WTC11 (cell line): ENCODE measurements around the gene PLIN5. TPM values are rescaled to one million over a fixed set of nuclear protein-coding genes. Genes with fewer than 3 reads are reported as not detected.

Experiments
- ATAC-seq: fragments of 200-7000 bp; cut with Tn5 transposase; 2 replicates; pipeline ENCODE4 v1.10.0; 2021; ENCODE audit warnings: mild to moderate bottlenecking, moderate library complexity
- CTCF ChIA-PET: fragments of 300-600 bp; sonication (Branson Sonifier 250); formaldehyde crosslinking; loops from one replicate; lab custom pipeline; 2021; ENCODE audit warnings: antibody characterized with exemption; lab: Charles Lee
- POLR2A ChIA-PET: fragments of 350-600 bp; sonication (Branson Sonifier 250); formaldehyde crosslinking; loops from one replicate; lab custom pipeline; 2021; ENCODE audit warnings: antibody characterized with exemption; lab: Charles Lee
- DNase-seq: peaks from one replicate; pipeline ENCODE4 v3.0.0; 2021; ENCODE audit warnings: low spot score
- H3K27ac Mint-ChIP-seq: 2 replicates; pipeline ENCODE4 v1.8.0; 2021; ENCODE audit warnings: mixed read lengths
- H3K27me3 Mint-ChIP-seq: 2 replicates; pipeline ENCODE4 v1.8.0; 2021; ENCODE audit warnings: low read depth, mild to moderate bottlenecking, moderate library complexity, mixed read lengths
- H3K36me3 Mint-ChIP-seq: 2 replicates; pipeline ENCODE4 v1.8.0; 2021; ENCODE audit warnings: mixed read lengths
- H3K4me1 Mint-ChIP-seq: 2 replicates; pipeline ENCODE4 v1.8.0; 2022; ENCODE audit warnings: mixed read lengths
- H3K4me3 Mint-ChIP-seq: 2 replicates; pipeline ENCODE4 v1.8.0; 2021; ENCODE audit warnings: mild to moderate bottlenecking, moderate library complexity, mixed read lengths
- H3K9me3 Mint-ChIP-seq: 2 replicates; pipeline ENCODE4 v1.8.0; 2021; ENCODE audit warnings: mixed read lengths
- EMX1 ChIP-seq: fragments of 250-450 bp; sonication (Bioruptor Pico); IDR thresholded peaks from 2 replicates; pipeline ENCODE4 v1.8.0; 2021; ENCODE audit warnings: mild to moderate bottlenecking
- ETV6 ChIP-seq: sonication (generic); formaldehyde crosslinking; IDR thresholded peaks from 2 replicates; pipeline ENCODE4 v1.8.1; 2022; ENCODE audit warnings: mild to moderate bottlenecking, missing genetic modification reagents
- FOXK1 ChIP-seq: sonication (generic); formaldehyde crosslinking; IDR thresholded peaks from 2 replicates; pipeline ENCODE4 v1.8.0; 2022; ENCODE audit warnings: mild to moderate bottlenecking, moderate library complexity, missing genetic modification reagents
- GTF2I ChIP-seq: fragments of 250-450 bp; sonication (Bioruptor Pico); conservative IDR thresholded peaks from 2 replicates; pipeline ENCODE4 v1.4.0; 2021; ENCODE audit warnings: mild to moderate bottlenecking
- IRF2 ChIP-seq: sonication (generic); formaldehyde crosslinking; IDR thresholded peaks from 2 replicates; pipeline ENCODE4 v1.8.0; 2022; ENCODE audit warnings: low read depth, missing genetic modification reagents, borderline replicate concordance
- JUN ChIP-seq: sonication (generic); formaldehyde crosslinking; IDR thresholded peaks from 2 replicates; pipeline ENCODE4 v1.8.0; 2023; ENCODE audit warnings: mild to moderate bottlenecking, missing genetic modification reagents
- MXD4 ChIP-seq: fragments of 250-450 bp; sonication (Bioruptor Pico); IDR thresholded peaks from 2 replicates; pipeline ENCODE4 v1.8.0; 2021; ENCODE audit warnings: mild to moderate bottlenecking, moderate library complexity, borderline replicate concordance
- PREB ChIP-seq: sonication (generic); formaldehyde crosslinking; IDR thresholded peaks from 2 replicates; pipeline ENCODE4 v1.8.1; 2022; ENCODE audit warnings: mild to moderate bottlenecking, missing genetic modification reagents, moderate library complexity, borderline replicate concordance
- SMAD3 ChIP-seq: sonication (generic); formaldehyde crosslinking; IDR thresholded peaks from 2 replicates; pipeline ENCODE4 v1.8.0; 2022; ENCODE audit warnings: missing genetic modification reagents, mild to moderate bottlenecking, borderline replicate concordance
- SP1 ChIP-seq: sonication (generic); formaldehyde crosslinking; conservative IDR thresholded peaks from 2 replicates; pipeline ENCODE4 v1.8.1; 2022; ENCODE audit warnings: missing genetic modification reagents
- STAT6 ChIP-seq: sonication (generic); formaldehyde crosslinking; conservative IDR thresholded peaks from 2 replicates; pipeline ENCODE4 v1.8.1; 2023; ENCODE audit warnings: mild to moderate bottlenecking, low read depth, missing genetic modification reagents, moderate library complexity
- TEAD1 ChIP-seq: sonication (generic); formaldehyde crosslinking; IDR thresholded peaks from 2 replicates; pipeline ENCODE4 v1.8.0; 2022; ENCODE audit warnings: mild to moderate bottlenecking, missing genetic modification reagents
- TEAD4 ChIP-seq: sonication (generic); formaldehyde crosslinking; IDR thresholded peaks from 2 replicates; pipeline ENCODE4 v1.8.0; 2022; ENCODE audit warnings: mild to moderate bottlenecking, missing genetic modification reagents
- USF1 ChIP-seq: sonication (generic); formaldehyde crosslinking; IDR thresholded peaks from 2 replicates; pipeline ENCODE4 v1.8.0; 2022; ENCODE audit warnings: mild to moderate bottlenecking, missing genetic modification reagents
- ZNF219 ChIP-seq: sonication (generic); formaldehyde crosslinking; IDR thresholded peaks from 2 replicates; pipeline ENCODE4 v1.8.0; 2023; ENCODE audit warnings: missing genetic modification reagents, mild to moderate bottlenecking, borderline replicate concordance
- ZNF416 ChIP-seq: fragments of 250-450 bp; sonication (Bioruptor Pico); IDR thresholded peaks from 2 replicates; pipeline ENCODE4 v1.9.0; 2021; ENCODE audit warnings: mild to moderate bottlenecking, inconsistent platforms
- ZNF423 ChIP-seq: fragments of 250-450 bp; sonication (Bioruptor Pico); IDR thresholded peaks from 2 replicates; pipeline ENCODE4 v2.1.2; 2022; ENCODE audit warnings: mild to moderate bottlenecking, moderate library complexity
- total RNA-seq: library from RNA; stranded (reverse); gene quantifications from 3 replicates; pipeline ENCODE4 v1.2.3, GENCODE V29; 2021
- TF ChIP-seq, protein P1 (sequence below): fragments of 250-450 bp; sonication (Bioruptor Pico); conservative IDR thresholded peaks from 2 replicates; pipeline ENCODE4 v1.9.0; 2021; ENCODE audit warnings: mild to moderate bottlenecking
- TF ChIP-seq, protein P2 (sequence below): sonication (generic); formaldehyde crosslinking; IDR thresholded peaks from 2 replicates; pipeline ENCODE4 v1.8.0; 2023; ENCODE audit warnings: missing genetic modification reagents, mild to moderate bottlenecking, borderline replicate concordance
- TF ChIP-seq, protein P3 (sequence below): sonication (generic); formaldehyde crosslinking; IDR thresholded peaks from 2 replicates; pipeline ENCODE4 v1.8.0; 2023; ENCODE audit warnings: mild to moderate bottlenecking, missing genetic modification reagents

Gene PLIN5
- total RNA-seq, 1 experiment from 2014 or later = 3.9 TPM

GRCh38 chr19:4473011-4473762 is 61.8 kb downstream of the PLIN5 start:
- Mint-ChIP-seq H3K4me1 (peaks cover 10% of the 10 kb centered on the region), H3K36me3 (peaks cover 18% of the 10 kb centered on the region), H3K27ac (peak overlapping the region; percentile 95; the same call in 1 of the 2 replicates), H3K4me3 (peak overlapping the region; percentile 85), H3K9me3 (no peaks in the 10 kb centered on the region; the same call in 1 of the 2 replicates), H3K27me3 (no peaks in the 10 kb centered on the region)
- ATAC-seq (no peak), DNase-seq (no peak)
- TF ChIP-seq GTF2I = no peak
- no peak for TF ChIP-seq ETV6
- TF ChIP-seq TEAD4 (CRISPR knock-in tag) = no peak
- TF ChIP-seq EMX1 (CRISPR knock-in tag) = no peak
- TF ChIP-seq SP1 (CRISPR knock-in tag) = no peak
- TF ChIP-seq, protein P1, sequence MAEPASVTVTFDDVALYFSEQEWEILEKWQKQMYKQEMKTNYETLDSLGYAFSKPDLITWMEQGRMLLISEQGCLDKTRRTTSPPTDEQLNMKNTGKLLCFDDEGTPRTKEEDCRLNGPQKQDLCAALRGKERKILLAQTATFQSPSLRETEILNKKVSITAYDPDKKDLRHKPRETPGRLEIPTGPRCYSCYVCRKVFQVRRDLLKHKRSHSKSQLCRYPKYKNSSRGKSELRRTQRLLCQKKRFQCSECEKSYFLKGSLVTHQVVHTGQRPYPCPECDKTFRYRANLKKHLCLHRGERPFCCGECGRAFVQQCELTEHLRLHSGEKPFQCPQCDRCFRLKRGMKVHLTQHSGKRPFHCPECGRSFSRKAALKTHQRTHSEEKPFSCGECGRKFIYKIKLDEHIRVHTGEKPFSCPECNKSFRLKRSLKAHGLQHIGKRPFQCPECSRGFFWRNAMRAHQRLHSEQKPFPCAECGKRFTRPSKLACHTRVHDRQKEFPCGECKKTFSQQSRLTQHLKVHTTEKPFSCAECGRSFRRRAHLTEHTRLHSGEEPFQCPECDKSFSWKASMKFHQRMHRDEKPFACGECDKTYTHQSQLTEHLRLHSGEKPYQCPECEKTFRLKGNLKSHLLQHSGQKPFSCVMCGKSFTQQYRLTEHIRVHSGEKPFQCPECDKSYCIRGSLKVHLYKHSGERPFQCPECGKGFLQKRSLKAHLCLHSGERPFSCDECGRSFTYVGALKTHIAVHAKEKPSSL (CRISPR knock-in tag) = no peak
- TF ChIP-seq MXD4 (CRISPR knock-in tag) = no peak
- TF ChIP-seq IRF2 (CRISPR knock-in tag) = no peak
- no peak for TF ChIP-seq STAT6
- TF ChIP-seq PREB (CRISPR knock-in tag) = no peak
- no peak for TF ChIP-seq SMAD3
- TF ChIP-seq ZNF219 (CRISPR knock-in tag) = no peak
- TF ChIP-seq ZNF423 (CRISPR knock-in tag) = no peak
- TF ChIP-seq, protein P2, sequence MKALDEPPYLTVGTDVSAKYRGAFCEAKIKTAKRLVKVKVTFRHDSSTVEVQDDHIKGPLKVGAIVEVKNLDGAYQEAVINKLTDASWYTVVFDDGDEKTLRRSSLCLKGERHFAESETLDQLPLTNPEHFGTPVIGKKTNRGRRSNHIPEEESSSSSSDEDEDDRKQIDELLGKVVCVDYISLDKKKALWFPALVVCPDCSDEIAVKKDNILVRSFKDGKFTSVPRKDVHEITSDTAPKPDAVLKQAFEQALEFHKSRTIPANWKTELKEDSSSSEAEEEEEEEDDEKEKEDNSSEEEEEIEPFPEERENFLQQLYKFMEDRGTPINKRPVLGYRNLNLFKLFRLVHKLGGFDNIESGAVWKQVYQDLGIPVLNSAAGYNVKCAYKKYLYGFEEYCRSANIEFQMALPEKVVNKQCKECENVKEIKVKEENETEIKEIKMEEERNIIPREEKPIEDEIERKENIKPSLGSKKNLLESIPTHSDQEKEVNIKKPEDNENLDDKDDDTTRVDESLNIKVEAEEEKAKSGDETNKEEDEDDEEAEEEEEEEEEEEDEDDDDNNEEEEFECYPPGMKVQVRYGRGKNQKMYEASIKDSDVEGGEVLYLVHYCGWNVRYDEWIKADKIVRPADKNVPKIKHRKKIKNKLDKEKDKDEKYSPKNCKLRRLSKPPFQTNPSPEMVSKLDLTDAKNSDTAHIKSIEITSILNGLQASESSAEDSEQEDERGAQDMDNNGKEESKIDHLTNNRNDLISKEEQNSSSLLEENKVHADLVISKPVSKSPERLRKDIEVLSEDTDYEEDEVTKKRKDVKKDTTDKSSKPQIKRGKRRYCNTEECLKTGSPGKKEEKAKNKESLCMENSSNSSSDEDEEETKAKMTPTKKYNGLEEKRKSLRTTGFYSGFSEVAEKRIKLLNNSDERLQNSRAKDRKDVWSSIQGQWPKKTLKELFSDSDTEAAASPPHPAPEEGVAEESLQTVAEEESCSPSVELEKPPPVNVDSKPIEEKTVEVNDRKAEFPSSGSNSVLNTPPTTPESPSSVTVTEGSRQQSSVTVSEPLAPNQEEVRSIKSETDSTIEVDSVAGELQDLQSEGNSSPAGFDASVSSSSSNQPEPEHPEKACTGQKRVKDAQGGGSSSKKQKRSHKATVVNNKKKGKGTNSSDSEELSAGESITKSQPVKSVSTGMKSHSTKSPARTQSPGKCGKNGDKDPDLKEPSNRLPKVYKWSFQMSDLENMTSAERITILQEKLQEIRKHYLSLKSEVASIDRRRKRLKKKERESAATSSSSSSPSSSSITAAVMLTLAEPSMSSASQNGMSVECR (CRISPR knock-in tag) = no peak
- no peak for TF ChIP-seq ZNF416
- TF ChIP-seq, protein P3, sequence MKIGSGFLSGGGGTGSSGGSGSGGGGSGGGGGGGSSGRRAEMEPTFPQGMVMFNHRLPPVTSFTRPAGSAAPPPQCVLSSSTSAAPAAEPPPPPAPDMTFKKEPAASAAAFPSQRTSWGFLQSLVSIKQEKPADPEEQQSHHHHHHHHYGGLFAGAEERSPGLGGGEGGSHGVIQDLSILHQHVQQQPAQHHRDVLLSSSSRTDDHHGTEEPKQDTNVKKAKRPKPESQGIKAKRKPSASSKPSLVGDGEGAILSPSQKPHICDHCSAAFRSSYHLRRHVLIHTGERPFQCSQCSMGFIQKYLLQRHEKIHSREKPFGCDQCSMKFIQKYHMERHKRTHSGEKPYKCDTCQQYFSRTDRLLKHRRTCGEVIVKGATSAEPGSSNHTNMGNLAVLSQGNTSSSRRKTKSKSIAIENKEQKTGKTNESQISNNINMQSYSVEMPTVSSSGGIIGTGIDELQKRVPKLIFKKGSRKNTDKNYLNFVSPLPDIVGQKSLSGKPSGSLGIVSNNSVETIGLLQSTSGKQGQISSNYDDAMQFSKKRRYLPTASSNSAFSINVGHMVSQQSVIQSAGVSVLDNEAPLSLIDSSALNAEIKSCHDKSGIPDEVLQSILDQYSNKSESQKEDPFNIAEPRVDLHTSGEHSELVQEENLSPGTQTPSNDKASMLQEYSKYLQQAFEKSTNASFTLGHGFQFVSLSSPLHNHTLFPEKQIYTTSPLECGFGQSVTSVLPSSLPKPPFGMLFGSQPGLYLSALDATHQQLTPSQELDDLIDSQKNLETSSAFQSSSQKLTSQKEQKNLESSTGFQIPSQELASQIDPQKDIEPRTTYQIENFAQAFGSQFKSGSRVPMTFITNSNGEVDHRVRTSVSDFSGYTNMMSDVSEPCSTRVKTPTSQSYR = no peak
- TF ChIP-seq USF1 (CRISPR knock-in tag) = no peak
- no peak for TF ChIP-seq FOXK1
- no peak for TF ChIP-seq JUN (CRISPR knock-in tag)
- TF ChIP-seq TEAD1 = no peak
- CTCF ChIA-PET = interaction anchor here (0.5 to 6.3 kb wide), 5 partner anchors 8 to 206 kb away, joined by 3 to 79 read pairs (median 7); no protein-coding TSS in a partner anchor
- POLR2A ChIA-PET = interaction anchor here (0.5 kb wide), 1 partner anchor 273 kb away, joined by 5 read pairs; no protein-coding TSS in a partner anchor
